GM12878 (cell line): Measurements from ENCODE around the gene SLC24A4. TPM values are rescaled to one million over a fixed set of nuclear protein-coding genes. Genes with fewer than 3 reads are reported as not detected.

Experiments
- ATAC-seq: fragments of 200-7000 bp; cut with Tn5 transposase; 3 replicates; pipeline ENCODE4 v1.9.1; 2020; ENCODE audit warnings: mild to moderate bottlenecking, moderate library complexity
- BruUV-seq: library from RNA; stranded (reverse); fragments of 400-500 nt; replicated peaks from 2 replicates; lab custom pipeline; 2021; lab: Mats Ljungman, UMichigan
- CTCF ChIA-PET: fragments of 300-600 bp; sonication (Branson Sonifier 250); formaldehyde crosslinking; extraction: SDS; loops from one replicate; lab custom pipeline; 2021; ENCODE audit warnings: inconsistent platforms; lab: Yijun Ruan, JAX
- POLR2A ChIA-PET: fragments of 350-600 bp; formaldehyde crosslinking; extraction: SDS; loops from one replicate; lab custom pipeline; 2021; ENCODE audit warnings: inconsistent platforms; lab: Charles Lee
- RAD21 ChIA-PET: fragments of 300-600 bp; sonication (Branson Sonifier 250); formaldehyde crosslinking; loops from one replicate; lab custom pipeline; 2023; ENCODE audit warnings: antibody characterized with exemption; ENCODE audit not compliant: unreplicated experiment; lab: Charles Lee
- SMC1A ChIA-PET: fragments of 300-600 bp; sonication (Branson Sonifier 250); formaldehyde crosslinking; loops from one replicate; lab custom pipeline; 2023; ENCODE audit not compliant: unreplicated experiment, uncharacterized antibody; lab: Charles Lee
- DNase-seq: peaks from one replicate; pipeline ENCODE4 v3.0.0-alpha.2; 2011; ENCODE audit warnings: low read depth, low spot score
- FAIRE-seq: peaks from 3 replicates; lab custom pipeline; 2011; peaks lifted over from hg19 to GRCh38; lab: Jason Lieb, UNC
- H2AFZ ChIP-seq: 2 replicates; pipeline ENCODE4 v1.6.0; 2011; ENCODE audit warnings: low read depth, low read length, control low read depth; ENCODE audit not compliant: control insufficient read depth
- H3K27ac ChIP-seq: 2 replicates; pipeline ENCODE4 v1.5.1; 2011; ENCODE audit warnings: control low read depth; ENCODE audit not compliant: control insufficient read depth, insufficient read depth
- H3K27me3 ChIP-seq, 2 experiments: replicated peaks in 1 of 2; 2 replicates each; pipeline versions ENCODE4 v1.6.0 to v1.6.1; 2011; ENCODE audit warnings: low read length in 1 of 2; ENCODE audit not compliant: control insufficient read depth in 2 of 2, insufficient read depth in 2 of 2
- H3K36me3 ChIP-seq, 2 experiments: 2 replicates each; pipeline ENCODE4 v1.5.1; 2011; ENCODE audit warnings: low read length in 1 of 2; ENCODE audit not compliant: control insufficient read depth in 2 of 2, insufficient read depth in 2 of 2
- H3K4me1 ChIP-seq: 2 replicates; pipeline ENCODE4 v1.6.1; 2011; ENCODE audit warnings: mild to moderate bottlenecking, low read length, moderate library complexity, mixed read lengths; ENCODE audit not compliant: control insufficient read depth, insufficient read depth
- H3K4me2 ChIP-seq: 2 replicates; pipeline ENCODE4 v1.6.0; 2011; ENCODE audit warnings: control low read depth; ENCODE audit not compliant: control insufficient read depth, insufficient read depth
- H3K4me3 ChIP-seq: fragments of 200-600 bp; sonication (generic); 2 replicates; pipeline ENCODE4 v1.5.1; 2016
- H3K79me2 ChIP-seq: 2 replicates; pipeline ENCODE4 v1.6.0; 2011; ENCODE audit warnings: low read length; ENCODE audit not compliant: control insufficient read depth, insufficient read depth
- H3K9ac ChIP-seq: 2 replicates; pipeline ENCODE4 v1.8.0; 2011; ENCODE audit warnings: low read length, control low read depth, mixed read lengths; ENCODE audit not compliant: control insufficient read depth, insufficient read depth
- H3K9me3 ChIP-seq: replicated peaks from 3 replicates; pipeline ENCODE4 v1.5.1; 2011; ENCODE audit warnings: mild to moderate bottlenecking, low read length; ENCODE audit not compliant: control insufficient read depth, insufficient read depth
- H4K20me1 ChIP-seq: 2 replicates; pipeline ENCODE4 v1.6.0; 2011; ENCODE audit not compliant: control insufficient read depth, insufficient read depth
- CBX3 ChIP-seq: fragments of 200-600 bp; sonication (generic); IDR thresholded peaks from 2 replicates; pipeline ENCODE4 v1.6.1; 2016; ENCODE audit warnings: low read depth, borderline replicate concordance
- E2F4 ChIP-seq: IDR thresholded peaks from 2 replicates; pipeline ENCODE4 v1.6.1; 2012; ENCODE audit warnings: low read depth, low read length, improper control_type of control experiment
- WGBS: methylation state at CpG from one replicate; pipeline ENCODE4 v1.1.6; 2016; ENCODE audit warnings: low lambda C conversion rate; ENCODE audit not compliant: insufficient replicate concordance, insufficient coverage; ENCODE audit errors: missing lambda C conversion rate; 5-methylcytosine and 5-hydroxymethylcytosine counted together
- in situ Hi-C: fragments of 300-500 bp; cut with MboI; formaldehyde crosslinking; loops from 9 replicates; pipeline ENCODE4 v1.14.3; 2018; ENCODE audit warnings: mixed read lengths
- intact Hi-C: fragments of 100-400 bp; cut with micrococcal nuclease; formaldehyde crosslinking; loops from one replicate; pipeline ENCODE4 v1.14.2; 2022; ENCODE audit not compliant: unreplicated experiment
- polyA plus RNA-seq, 11 experiments: library from polyadenylated mRNA; depleted of rRNA in 4 of 11; unstranded in 6 of 11; stranded (reverse) in 5 of 11; fragments of >200 nt; fragmentation: Nextera tagmentation in 4 of 11; fragmentation: Illumina TruSeq in 1 of 11; extraction: Ambion mirVana in 4 of 11; extraction: Trizol in 1 of 11; gene quantifications; 1 replicate in 1 of 11; 2 replicates in 10 of 11; pipeline versions ENCODE4 v1.2.1 to v1.2.3, GENCODE V29; 2011 to 2016; ENCODE audit warnings: inconsistent platforms in 2 of 11, missing spikeins in 2 of 11, low read depth in 1 of 11
- total RNA-seq, 4 experiments: library from RNA; depleted of rRNA in 3 of 4; stranded (reverse); fragments of >200 nt in 3 of 4; fragmentation: Illumina TruSeq in 1 of 4; extraction: Trizol in 1 of 4; gene quantifications; 2 replicates each; pipeline versions ENCODE4 v1.2.1 to v1.2.3, GENCODE V29; 2013 to 2021

Gene SLC24A4
- total and polyA plus RNA-seq, 10 of the 15 experiments (the other 5 are each of a cell fraction or from before 2014, with no cell fraction given), result under 0.01 to 0.46 (median 0.04) TPM; not detected in 5

- TF ChIP-seq E2F4, result no peak
- TF ChIP-seq, all 136 proteins: peak for 0
Measured at GRCh38 chr14:92292673-92293072, 30.3 kb upstream of the SLC24A4 start (continued).

- DNase-seq, result no peak
- ChIA-PET SMC1A (interaction anchor here (0.6 kb wide), 1 partner anchor 386 kb away, joined by 4 read pairs; no protein-coding TSS in a partner anchor), CTCF (no interaction called here), POLR2A (no interaction called here), RAD21 (interaction anchor here (1.0 kb wide), 1 partner anchor 77 kb away, joined by 3 read pairs; no protein-coding TSS in a partner anchor)
- Histone ChIP-seq H3K27me3 (peaks cover 4 to 9% of the 10 kb centered on the region in 2 experiments; a peak in 3 of 4 replicates), H2AFZ (no peak overlapping the region), H3K36me3 (no peaks in the 10 kb centered on the region), H3K9ac (no peak overlapping the region), H3K4me2 (no peak overlapping the region), H3K9me3 (no peaks in the 10 kb centered on the region), H3K27ac (no peak overlapping the region), H3K79me2 (no peaks in the 10 kb centered on the region), H3K4me1 (no peaks in the 10 kb centered on the region), H4K20me1 (no peaks in the 10 kb centered on the region), H3K4me3 (no peak overlapping the region)
- TF ChIP-seq CBX3, result no peak
- in situ Hi-C loops, result no loop called here
- BruUV-seq, result no TSS peak
- 44% methylated on average over 2 of the region's 2 CpGs for WGBS
- ATAC-seq, result no peak
- no peak for FAIRE-seq
- intact Hi-C loops, result no loop called here
Measured at GRCh38 chr14:92294506-92294905, 28.5 kb upstream of the SLC24A4 start.
